HEK293T (cell line): ENCODE measurements around the gene ALCAM.

Experiments
- BHLHE40 ChIP-seq: fragments of 450-650 bp; IDR thresholded peaks from 2 replicates; pipeline ENCODE4 v1.6.1; 2016; ENCODE audit warnings: mild to moderate bottlenecking, moderate library complexity, borderline replicate concordance
- HDGF ChIP-seq: fragments of 450-650 bp; IDR thresholded peaks from 2 replicates; pipeline ENCODE4 v1.6.1; 2017; ENCODE audit warnings: antibody characterized with exemption, borderline replicate concordance
- NFRKB ChIP-seq: fragments of 450-650 bp; IDR thresholded peaks from 2 replicates; pipeline ENCODE4 v1.6.1; 2016; ENCODE audit warnings: mild to moderate bottlenecking, moderate library complexity
- PKNOX1 ChIP-seq: fragments of 450-650 bp; IDR thresholded peaks from 2 replicates; pipeline ENCODE4 v1.6.1; 2016

- TF ChIP-seq HDGF (no peak), NFRKB (no peak), BHLHE40 (no peak), PKNOX1 (no peak)
Observed at GRCh38 chr3:105559856-105560255, 193.1 kb downstream of the ALCAM start.
